Adrenal gland (tissue), 12 donors: ENCODE data around the gene CCDC186. TPM values are rescaled to one million over a fixed set of nuclear protein-coding genes. Genes with fewer than 3 reads are reported as not detected.

ENCODE experiments used
- DNase-seq, 7 donors: peaks; one replicate each; pipeline ENCODE4 v3.0.0-alpha.2; 2019 to 2020
- H3K27ac ChIP-seq, 5 donors: fragments of 200-600 bp; sonication (generic) in 4 of 5; 1 replicate in 3 of 5; 2 replicates in 2 of 5; pipeline versions ENCODE4 v1.5.1 to v1.8.0; 2016 to 2020; ENCODE audit warnings: mild to moderate bottlenecking in 1 of 5
- H3K27me3 ChIP-seq: fragments of 200-600 bp; 2 replicates; pipeline ENCODE4 v1.8.0; 2021
- H3K36me3 ChIP-seq, 2 donors: fragments of 200-600 bp; replicated peaks in 1 of 2; 1 replicate in 1 of 2; 2 replicates in 1 of 2; pipeline versions ENCODE4 v1.5.1 to v1.8.0; 2018 to 2022
- H3K4me1 ChIP-seq, 2 donors: fragments of 200-600 bp; replicated peaks in 1 of 2; 1 replicate in 1 of 2; 2 replicates in 1 of 2; pipeline versions ENCODE4 v1.5.1 to v1.8.0; 2018 to 2021
- H3K4me3 ChIP-seq, 4 donors: fragments of 200-600 bp; sonication (generic) in 3 of 4; one replicate each; pipeline ENCODE4 v1.5.1; 2016 to 2018
- H3K9me3 ChIP-seq, 3 donors: fragments of 200-600 bp; sonication (generic) in 1 of 3; replicated peaks in 1 of 3; 1 replicate in 2 of 3; 2 replicates in 1 of 3; pipeline versions ENCODE4 v1.5.1 to v1.8.0; 2016 to 2021
- POLR2A ChIP-seq, 2 donors: fragments of 450-650 bp; IDR thresholded peaks; one replicate each; pipeline ENCODE4 v1.6.1; 2017; ENCODE audit warnings: antibody characterized with exemption in 2 of 2, mild to moderate bottlenecking in 2 of 2, moderate library complexity in 1 of 2
- WGBS, 4 donors: extraction: QIAGEN DNeasy Blood & Tissue Kit in 2 of 4; methylation state at CpG; one replicate each; pipeline versions ENCODE4 v1.1.5 to v1.1.7; 2013 to 2017; 5-methylcytosine and 5-hydroxymethylcytosine counted together
- intact Hi-C, 2 donors: fragments of 100-400 bp; cut with DNase I; formaldehyde crosslinking; loops; one replicate each; pipeline versions ENCODE4 v1.14.1 to v1.15.0; 2022 to 2023
- polyA plus RNA-seq, 3 donors: library from polyadenylated mRNA; stranded (reverse); fragments of 200-250 nt in 2 of 3; fragments of 350-450 nt in 1 of 3; fragmentation: Illumina TruSeq in 1 of 3; extraction: RNeasy Lipid Tissue Mini Kit (QIAGEN cat#74804) in 1 of 3; gene quantifications; one replicate each; pipeline ENCODE4 v1.2.3, GENCODE V29; 2013 to 2014
- total RNA-seq, 9 donors: library from RNA; depleted of rRNA in 4 of 9; stranded (reverse); fragments of >200 nt in 4 of 9; fragments of 120-200 nt in 1 of 9; fragmentation: NEBNext Ultra II Directional in 1 of 9; extraction: Animal tissue kit (Norgen Biotek cat#: 25700) in 1 of 9; gene quantifications; one replicate each; pipeline versions ENCODE4 v1.1.0 to v1.2.4, GENCODE V29; 2013 to 2023
- TF ChIP-seq, protein P1 (sequence below), 6 experiments: fragments of 450-650 bp in 4 of 6; fragments of 200-600 bp in 2 of 6; sonication (generic) in 1 of 6; IDR thresholded peaks; 1 replicate in 5 of 6; 2 replicates in 1 of 6; pipeline versions ENCODE4 v1.5.1 to v1.8.0; 2016 to 2021; ENCODE audit warnings: antibody characterized with exemption in 6 of 6, mild to moderate bottlenecking in 2 of 6, moderate library complexity in 1 of 6
- donor health status: healthy with polysubstance abuse.
- donor health status: Bipolar disorder and iron deficiency.
- donor health status: DM: yes; HTN: yes; CAD: no.
- donor health status: DM: no; HTN: no; CAD: no.
- donor health status: DM: no; HTN: no; CAD: no.
- donor health status: DM: yes; HTN: yes; CAD: no.

CCDC186 gene
- total and polyA plus RNA-seq, 12 donors, result 1.9 to 20.1 (median 16.8) TPM

DNA sequence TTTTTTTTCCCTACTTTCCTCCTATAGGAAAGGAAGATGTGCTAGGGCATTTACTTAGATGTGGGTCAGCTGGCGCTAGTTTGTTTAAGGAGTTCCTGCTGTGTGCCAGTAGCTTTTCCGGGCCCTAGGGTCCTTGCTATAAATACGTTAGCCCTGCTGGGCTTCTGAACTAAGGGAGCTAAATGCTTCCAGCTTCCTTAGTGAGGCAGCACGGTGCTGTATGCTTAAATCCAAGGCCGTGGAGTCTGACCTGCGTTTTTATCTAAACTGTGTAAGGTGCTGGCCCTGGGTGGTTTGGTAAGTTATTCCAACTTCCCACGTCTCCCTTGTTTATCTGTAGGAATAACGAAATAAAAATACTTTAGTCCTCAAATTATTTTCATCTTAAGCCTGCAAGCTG is 5.7 kb upstream of the CCDC186 start:
- intact Hi-C loops, result no loop called here
- WGBS, 4 donors, result 67 to 78% (median 70%) methylated on average over 8 of the region's 8 CpGs
- TF ChIP-seq, protein P1, sequence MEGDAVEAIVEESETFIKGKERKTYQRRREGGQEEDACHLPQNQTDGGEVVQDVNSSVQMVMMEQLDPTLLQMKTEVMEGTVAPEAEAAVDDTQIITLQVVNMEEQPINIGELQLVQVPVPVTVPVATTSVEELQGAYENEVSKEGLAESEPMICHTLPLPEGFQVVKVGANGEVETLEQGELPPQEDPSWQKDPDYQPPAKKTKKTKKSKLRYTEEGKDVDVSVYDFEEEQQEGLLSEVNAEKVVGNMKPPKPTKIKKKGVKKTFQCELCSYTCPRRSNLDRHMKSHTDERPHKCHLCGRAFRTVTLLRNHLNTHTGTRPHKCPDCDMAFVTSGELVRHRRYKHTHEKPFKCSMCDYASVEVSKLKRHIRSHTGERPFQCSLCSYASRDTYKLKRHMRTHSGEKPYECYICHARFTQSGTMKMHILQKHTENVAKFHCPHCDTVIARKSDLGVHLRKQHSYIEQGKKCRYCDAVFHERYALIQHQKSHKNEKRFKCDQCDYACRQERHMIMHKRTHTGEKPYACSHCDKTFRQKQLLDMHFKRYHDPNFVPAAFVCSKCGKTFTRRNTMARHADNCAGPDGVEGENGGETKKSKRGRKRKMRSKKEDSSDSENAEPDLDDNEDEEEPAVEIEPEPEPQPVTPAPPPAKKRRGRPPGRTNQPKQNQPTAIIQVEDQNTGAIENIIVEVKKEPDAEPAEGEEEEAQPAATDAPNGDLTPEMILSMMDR (IDR thresholded peaks at IDR 0.05), result no peak
- TF ChIP-seq POLR2A (IDR thresholded peaks at IDR 0.05), result no peak
- Histone ChIP-seq H3K9me3 (no peaks in the 10 kb centered on the region), H3K36me3 (no peaks in the 10 kb centered on the region), H3K4me1 (no peaks in the 10 kb centered on the region), H3K27me3 (no peaks in the 10 kb centered on the region), H3K4me3 (no peak overlapping the region), H3K27ac (no peak overlapping the region)
- no peak for DNase-seq

DNA sequence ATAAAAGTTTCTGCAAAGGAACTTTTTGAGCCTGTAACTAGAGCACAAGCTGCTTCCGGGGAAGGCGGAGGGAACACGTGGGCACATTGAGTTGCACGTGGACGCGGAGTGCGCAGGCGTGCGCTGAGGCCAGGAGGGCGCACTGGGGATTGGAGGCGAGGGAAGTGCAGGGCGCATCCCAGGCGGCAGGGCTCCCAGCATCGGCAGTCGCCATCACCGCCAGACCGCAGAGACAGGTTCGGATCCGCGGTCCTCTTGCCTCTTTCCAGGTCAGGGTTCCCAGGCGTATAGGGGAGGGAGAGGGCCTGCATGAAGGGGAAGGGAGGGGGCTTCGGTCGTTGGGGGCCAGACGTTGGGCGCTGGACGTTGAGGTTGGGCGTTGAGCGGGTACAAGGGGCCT is 5.1 kb upstream of the CCDC186 start, which contains the start of gene TDRD1:
TDRD1 (plus strand) TSS at position 206 of the 400 bp plus-strand sequence. CDS start 8,479 bp downstream, outside the sequence.
- Histone ChIP-seq H3K4me1 (no peaks in the 10 kb centered on the region), H3K27me3 (no peaks in the 10 kb centered on the region), H3K9me3 (no peaks in the 10 kb centered on the region), H3K36me3 (no peaks in the 10 kb centered on the region), H3K27ac (no peak within 1 kb of the TSS), H3K4me3 (no peak within 1 kb of the TSS)
- no peak for TF ChIP-seq POLR2A (IDR thresholded peaks at IDR 0.05)
- TF ChIP-seq, protein P1 (IDR thresholded peaks at IDR 0.05), result no peak
- intact Hi-C loops, result no loop called here
- WGBS, 4 donors, result 74 to 79% (median 75%) methylated on average over 28 of the region's 28 CpGs
- DNase-seq, result no peak

DNA sequence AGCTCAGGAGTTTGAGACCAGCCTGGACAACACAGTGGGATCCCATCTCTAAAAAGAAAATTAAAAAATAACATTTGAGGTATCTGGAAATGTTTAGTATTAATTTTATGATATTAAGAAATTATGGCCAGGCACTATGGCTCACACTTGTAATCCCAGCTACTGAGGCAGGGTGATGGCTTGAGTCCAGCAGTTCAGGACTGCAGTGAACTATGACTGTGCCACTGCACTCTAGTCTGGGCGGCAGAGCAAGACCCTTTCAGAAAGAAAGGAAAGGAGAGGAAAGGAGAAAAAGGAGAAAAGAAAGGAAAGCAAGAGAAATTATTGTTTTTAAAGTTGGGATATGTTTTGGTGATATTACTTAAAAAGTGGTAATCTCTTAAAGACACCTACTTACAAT is 2.5 kb upstream of the CCDC186 start:
- Histone ChIP-seq H3K4me1 (peaks cover 0 to 16% of the 10 kb centered on the region in 2 donors), H3K36me3 (no peaks in the 10 kb centered on the region), H3K9me3 (no peaks in the 10 kb centered on the region), H3K4me3 (no peak overlapping the region), H3K27me3 (no peaks in the 10 kb centered on the region), H3K27ac (no peak overlapping the region)
- WGBS, 4 donors, result 95 to 97% (median 96%) methylated on average over 1 of the region's 1 CpG
- no peak for DNase-seq
- no peak for TF ChIP-seq POLR2A (IDR thresholded peaks at IDR 0.05)
- TF ChIP-seq, protein P1 (IDR thresholded peaks at IDR 0.05), result no peak
- intact Hi-C loops, result no loop called here

DNA sequence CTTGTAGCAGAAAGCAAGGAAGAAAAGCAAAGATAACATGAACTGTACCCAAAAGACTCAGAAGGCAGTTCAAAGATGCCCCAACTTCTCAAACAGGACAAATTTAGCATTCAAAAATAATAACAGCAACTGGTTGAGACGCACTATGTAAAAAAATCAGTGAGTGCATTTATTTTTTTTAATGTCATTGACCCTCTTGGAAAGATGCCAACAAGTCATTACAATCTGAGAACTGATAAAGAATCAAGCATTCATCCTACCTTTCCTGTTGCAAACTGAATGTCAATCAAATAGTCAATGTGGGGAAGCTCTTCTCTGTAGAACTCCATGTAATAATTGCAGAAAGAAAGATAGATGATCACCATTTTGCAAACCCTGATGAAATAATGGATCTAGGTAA is 1.7 kb upstream of the CCDC186 start:
- 59 to 75% (median 66%) methylated on average over 1 of the region's 1 CpG for WGBS, 4 donors
- TF ChIP-seq, protein P1 (IDR thresholded peaks at IDR 0.05), result no peak
- no peak for TF ChIP-seq POLR2A (IDR thresholded peaks at IDR 0.05)
- H3K27ac ChIP-seq, result no peak overlapping the region
- no peak overlapping the region for H3K4me3 ChIP-seq
- DNase-seq, result no peak
- intact Hi-C loops, result no loop called here
- H3K27me3 ChIP-seq, result no peaks in the 10 kb centered on the region
- H3K4me1 ChIP-seq, result peaks cover 0 to 16% of the 10 kb centered on the region in 2 donors
- no peaks in the 10 kb centered on the region for H3K36me3 ChIP-seq
- no peaks in the 10 kb centered on the region for H3K9me3 ChIP-seq
